WERI-Rb-1 (cell line): ENCODE measurements around the gene GPR180.

Experiments used
- DNase-seq: peaks from one replicate; pipeline ENCODE4 v3.0.0-alpha.2; 2020
- H3K27ac ChIP-seq: fragments of 250-450 bp; sonication (Bioruptor Pico); 2 replicates; pipeline ENCODE4 v1.5.1; 2020; ENCODE audit warnings: mild to moderate bottlenecking, moderate library complexity
- H3K27me3 ChIP-seq: fragments of 250-450 bp; sonication (Bioruptor Pico); 2 replicates; pipeline ENCODE4 v1.5.1; 2021; ENCODE audit warnings: mild to moderate bottlenecking, low read depth, moderate library complexity; ENCODE audit not compliant: insufficient read depth, severe bottlenecking
- H3K36me3 ChIP-seq: fragments of 250-450 bp; sonication (Bioruptor Pico); 2 replicates; pipeline ENCODE4 v1.5.1; 2020; ENCODE audit warnings: mild to moderate bottlenecking, moderate library complexity
- H3K4me3 ChIP-seq: 2 replicates; pipeline ENCODE4 v1.5.1; 2011; ENCODE audit warnings: low read depth, mild to moderate bottlenecking, control low read depth, low read length
- H3K9me3 ChIP-seq: fragments of 250-450 bp; sonication (Bioruptor Pico); 2 replicates; pipeline ENCODE4 v1.5.1; 2021; ENCODE audit warnings: mild to moderate bottlenecking, moderate library complexity; ENCODE audit not compliant: severe bottlenecking
- TF ChIP-seq, protein P1 (sequence below): IDR thresholded peaks from 2 replicates; pipeline ENCODE4 v1.5.1; 2011; ENCODE audit warnings: low read depth, mild to moderate bottlenecking, control low read depth, inconsistent platforms, low read length

The GPR180 gene

DNA sequence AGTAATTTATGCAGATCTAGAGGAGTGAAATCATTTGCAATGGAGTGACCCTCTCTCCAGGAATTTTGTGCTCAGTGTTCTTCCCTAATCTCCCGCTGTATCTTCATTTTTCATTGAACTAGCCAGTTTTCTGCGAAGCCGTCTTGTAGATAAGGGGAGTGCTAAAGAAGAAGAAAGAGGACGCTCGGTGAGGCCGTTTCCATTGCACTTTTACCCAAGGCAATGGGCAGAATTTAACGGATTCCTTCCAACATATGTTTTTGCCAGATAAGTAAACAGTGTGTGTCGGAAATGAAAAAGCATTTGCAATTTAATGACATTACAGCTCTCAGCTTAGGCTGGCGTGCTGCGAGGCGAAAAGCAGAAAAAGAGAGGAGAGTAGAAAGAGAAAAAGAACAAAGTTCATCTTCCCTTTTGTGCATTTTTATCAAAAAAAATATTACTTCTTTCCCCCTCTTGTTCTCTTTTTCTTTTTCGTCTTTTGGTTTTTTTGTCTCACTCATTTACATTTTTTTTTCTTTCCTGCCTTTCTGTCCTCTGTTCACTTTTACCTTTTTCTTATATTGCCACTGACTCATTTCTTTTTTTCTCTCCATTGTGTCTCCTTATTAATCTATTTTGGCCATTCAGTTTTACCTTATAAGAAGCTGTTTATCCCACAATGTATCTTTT, 60.8 kb downstream of the GPR180 start:
- H3K36me3 ChIP-seq: no peaks in the 10 kb centered on the region
- TF ChIP-seq, protein P1, sequence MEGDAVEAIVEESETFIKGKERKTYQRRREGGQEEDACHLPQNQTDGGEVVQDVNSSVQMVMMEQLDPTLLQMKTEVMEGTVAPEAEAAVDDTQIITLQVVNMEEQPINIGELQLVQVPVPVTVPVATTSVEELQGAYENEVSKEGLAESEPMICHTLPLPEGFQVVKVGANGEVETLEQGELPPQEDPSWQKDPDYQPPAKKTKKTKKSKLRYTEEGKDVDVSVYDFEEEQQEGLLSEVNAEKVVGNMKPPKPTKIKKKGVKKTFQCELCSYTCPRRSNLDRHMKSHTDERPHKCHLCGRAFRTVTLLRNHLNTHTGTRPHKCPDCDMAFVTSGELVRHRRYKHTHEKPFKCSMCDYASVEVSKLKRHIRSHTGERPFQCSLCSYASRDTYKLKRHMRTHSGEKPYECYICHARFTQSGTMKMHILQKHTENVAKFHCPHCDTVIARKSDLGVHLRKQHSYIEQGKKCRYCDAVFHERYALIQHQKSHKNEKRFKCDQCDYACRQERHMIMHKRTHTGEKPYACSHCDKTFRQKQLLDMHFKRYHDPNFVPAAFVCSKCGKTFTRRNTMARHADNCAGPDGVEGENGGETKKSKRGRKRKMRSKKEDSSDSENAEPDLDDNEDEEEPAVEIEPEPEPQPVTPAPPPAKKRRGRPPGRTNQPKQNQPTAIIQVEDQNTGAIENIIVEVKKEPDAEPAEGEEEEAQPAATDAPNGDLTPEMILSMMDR: no peak
- no peaks in the 10 kb centered on the region for H3K27me3 ChIP-seq
- no peak for DNase-seq
- no peak overlapping the region for H3K4me3 ChIP-seq
- H3K9me3 ChIP-seq: no peaks in the 10 kb centered on the region
- H3K27ac ChIP-seq: no peak overlapping the region

DNA sequence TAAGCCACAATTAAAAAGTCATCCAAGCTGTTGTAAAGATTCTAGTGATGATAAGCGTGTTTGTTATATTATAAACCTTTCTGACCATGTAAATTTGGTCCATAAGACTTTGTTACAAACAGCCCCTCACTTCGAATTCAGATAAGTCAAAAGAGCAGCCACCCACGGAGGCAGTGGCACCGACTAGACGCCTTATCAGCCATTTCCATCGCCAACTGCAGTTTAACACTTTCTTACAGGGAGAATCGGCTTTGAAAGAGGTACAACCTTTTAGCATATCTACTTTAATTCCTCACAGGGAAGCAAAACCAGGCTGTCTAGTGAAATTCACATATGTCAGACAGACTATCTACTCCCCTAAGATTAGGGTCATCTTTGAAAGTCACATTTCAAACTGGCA, 63.2 kb downstream of the GPR180 start:
- Histone ChIP-seq H3K9me3 (no peaks in the 10 kb centered on the region), H3K27ac (no peak overlapping the region), H3K4me3 (no peak overlapping the region), H3K27me3 (no peaks in the 10 kb centered on the region), H3K36me3 (no peaks in the 10 kb centered on the region)
- TF ChIP-seq, protein P1: no peak
- no peak for DNase-seq

DNA sequence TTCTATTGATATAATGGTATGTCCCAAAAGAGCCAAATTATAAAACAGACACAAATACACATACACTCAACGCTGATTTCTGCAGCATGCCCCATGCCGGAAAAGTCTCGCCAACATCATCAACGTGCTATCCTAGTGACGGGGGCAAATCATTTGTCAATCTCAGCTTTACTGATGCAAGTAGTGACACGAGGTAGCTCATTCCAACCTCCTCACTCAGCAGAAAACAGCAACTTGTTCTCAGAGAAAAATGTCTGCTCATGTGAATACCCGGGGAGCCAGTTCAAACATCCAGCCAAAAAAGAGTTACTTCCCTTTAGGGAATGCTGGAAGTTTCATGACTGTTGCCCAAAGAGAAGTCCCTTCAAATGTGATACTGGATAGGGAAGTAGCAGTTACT, 64.4 kb downstream of the GPR180 start:
- TF ChIP-seq, protein P1: no peak
- Histone ChIP-seq H3K4me3 (no peak overlapping the region), H3K9me3 (no peaks in the 10 kb centered on the region), H3K27ac (no peak overlapping the region), H3K27me3 (no peaks in the 10 kb centered on the region), H3K36me3 (no peaks in the 10 kb centered on the region)
- DNase-seq: no peak

DNA sequence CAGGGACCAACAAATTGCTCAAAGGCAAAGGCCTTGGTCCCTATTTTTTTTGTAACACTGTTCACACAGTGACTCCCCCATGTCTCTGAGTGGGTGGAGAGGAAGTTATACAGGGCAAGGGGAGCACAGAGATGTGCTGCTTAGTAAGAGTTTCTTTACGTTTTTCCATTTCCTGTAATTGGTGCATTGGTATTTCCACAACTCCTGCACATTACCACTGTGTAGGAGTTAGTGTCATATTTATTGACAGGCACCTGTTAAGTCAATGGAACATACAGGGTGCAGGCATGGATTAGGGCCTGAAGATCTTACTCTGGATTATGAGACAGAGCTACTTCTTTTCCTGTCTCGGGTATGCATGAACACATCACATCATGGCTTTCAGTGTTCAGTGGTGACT, 65.5 kb downstream of the GPR180 start:
- Histone ChIP-seq H3K4me3 (no peak overlapping the region), H3K27ac (no peak overlapping the region), H3K27me3 (no peaks in the 10 kb centered on the region), H3K9me3 (no peaks in the 10 kb centered on the region), H3K36me3 (no peaks in the 10 kb centered on the region)
- TF ChIP-seq, protein P1: no peak
- DNase-seq: no peak

DNA sequence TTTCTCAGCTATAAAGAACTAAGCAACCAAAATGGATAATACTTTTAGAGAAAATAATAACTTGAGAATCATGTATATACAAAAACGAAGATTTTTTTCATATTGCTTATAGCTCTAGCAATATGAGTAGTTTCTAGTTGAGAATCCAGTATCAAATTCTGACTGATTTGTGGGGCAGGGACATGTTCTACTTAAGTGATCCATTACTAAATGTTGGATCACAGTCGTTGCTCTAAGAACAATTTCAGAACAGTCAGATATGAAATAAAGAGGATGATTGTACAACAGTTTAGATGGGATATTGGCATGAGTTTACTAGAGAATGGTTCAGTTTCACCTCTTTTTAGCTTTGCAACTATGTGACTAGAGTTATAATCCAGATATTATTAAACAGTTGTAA, 70.7 kb downstream of the GPR180 start:
- Histone ChIP-seq H3K27me3 (peaks cover 3% of the 10 kb centered on the region), H3K36me3 (no peaks in the 10 kb centered on the region), H3K9me3 (no peaks in the 10 kb centered on the region), H3K27ac (no peak overlapping the region), H3K4me3 (no peak overlapping the region)
- no peak for DNase-seq
- TF ChIP-seq, protein P1: no peak

DNA sequence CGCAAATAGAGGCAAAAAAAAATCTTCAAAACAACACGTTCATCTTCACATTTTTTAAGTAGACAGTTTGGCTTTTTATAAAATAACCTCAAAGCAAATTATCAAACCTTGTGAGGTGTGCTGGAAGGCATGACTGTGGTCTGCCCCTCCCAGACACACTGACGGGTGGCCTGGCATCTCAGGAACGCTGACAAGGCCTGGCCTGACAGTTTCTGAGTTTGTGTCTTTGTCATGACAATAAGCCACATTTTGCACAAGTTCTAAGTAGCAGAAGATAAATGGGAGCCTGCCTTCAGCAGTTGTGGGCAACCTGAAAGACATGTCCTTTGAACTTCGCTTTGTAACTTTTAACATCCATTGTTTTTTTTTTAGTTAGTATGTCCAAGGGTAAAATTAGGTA, 72.2 kb downstream of the GPR180 start:
- H3K27me3 ChIP-seq: peaks cover 3% of the 10 kb centered on the region
- DNase-seq: no peak
- no peak overlapping the region for H3K27ac ChIP-seq
- H3K4me3 ChIP-seq: no peak overlapping the region
- H3K9me3 ChIP-seq: no peaks in the 10 kb centered on the region
- TF ChIP-seq, protein P1: no peak
- no peaks in the 10 kb centered on the region for H3K36me3 ChIP-seq
